ENCODE data around the gene P2RY6.

The P2RY6 gene

GRCh38 chr11:73275381-73275750, 3.2 kb downstream of the P2RY6 start:
- DNase-seq (ENCODE audit: extremely low read depth in 1 of 2, low read depth in 1 of 2) = no peak

DNA sequence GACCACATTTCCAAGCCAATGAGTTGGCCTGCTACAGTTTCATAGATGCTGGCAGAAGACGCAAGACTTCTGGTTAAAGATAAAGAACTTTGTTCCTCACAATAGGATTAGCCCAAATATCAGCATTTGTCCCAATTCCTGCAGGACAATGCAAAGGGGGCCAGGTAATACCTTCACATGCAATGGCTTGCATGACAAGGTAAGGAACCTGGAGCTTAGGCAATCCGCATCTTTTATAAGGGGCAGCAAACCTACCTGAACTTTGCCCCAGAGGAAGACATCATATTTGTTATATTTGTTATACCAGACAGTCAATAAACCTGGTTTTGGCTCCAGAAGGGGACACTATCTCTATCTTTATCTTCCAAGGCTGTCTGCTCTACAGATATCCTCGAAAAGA, 5.3 kb downstream of the P2RY6 start:
- DNase-seq (ENCODE audit: extremely low read depth in 1 of 2, low read depth in 1 of 2) = no peak

DNA sequence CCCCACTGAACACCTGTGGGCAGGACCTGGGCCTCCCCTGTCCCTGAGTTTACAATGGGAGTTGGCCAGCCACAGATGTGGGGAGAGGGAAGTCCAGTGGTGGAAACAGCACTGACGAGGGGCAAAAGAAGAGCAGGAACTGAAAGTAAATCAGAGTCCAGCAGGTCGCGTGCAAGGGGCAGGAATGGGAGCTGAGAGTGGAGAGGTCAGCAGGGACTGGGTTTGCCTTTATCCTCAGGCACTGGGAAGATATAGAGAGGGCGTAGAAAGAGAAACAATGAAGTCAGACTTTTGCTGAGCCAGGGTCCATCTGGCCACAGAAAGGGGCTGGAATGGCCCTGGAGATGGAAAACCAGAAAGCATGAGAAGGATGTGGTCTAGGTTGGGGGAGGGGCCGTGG, 8.5 kb downstream of the P2RY6 start:
- no peak for DNase-seq (ENCODE audit: extremely low read depth in 1 of 2, low read depth in 1 of 2)

GRCh38 chr11:73281201-73281741, 9.1 kb downstream of the P2RY6 start:
- DNase-seq (ENCODE audit: extremely low read depth in 1 of 2, low read depth in 1 of 2) = no peak

- DNase-seq (ENCODE audit: extremely low read depth in 1 of 2, low read depth in 1 of 2) = no peak
These were observed 9.9 kb downstream of the P2RY6 start for GRCh38 chr11:73281796-73282660.

DNA sequence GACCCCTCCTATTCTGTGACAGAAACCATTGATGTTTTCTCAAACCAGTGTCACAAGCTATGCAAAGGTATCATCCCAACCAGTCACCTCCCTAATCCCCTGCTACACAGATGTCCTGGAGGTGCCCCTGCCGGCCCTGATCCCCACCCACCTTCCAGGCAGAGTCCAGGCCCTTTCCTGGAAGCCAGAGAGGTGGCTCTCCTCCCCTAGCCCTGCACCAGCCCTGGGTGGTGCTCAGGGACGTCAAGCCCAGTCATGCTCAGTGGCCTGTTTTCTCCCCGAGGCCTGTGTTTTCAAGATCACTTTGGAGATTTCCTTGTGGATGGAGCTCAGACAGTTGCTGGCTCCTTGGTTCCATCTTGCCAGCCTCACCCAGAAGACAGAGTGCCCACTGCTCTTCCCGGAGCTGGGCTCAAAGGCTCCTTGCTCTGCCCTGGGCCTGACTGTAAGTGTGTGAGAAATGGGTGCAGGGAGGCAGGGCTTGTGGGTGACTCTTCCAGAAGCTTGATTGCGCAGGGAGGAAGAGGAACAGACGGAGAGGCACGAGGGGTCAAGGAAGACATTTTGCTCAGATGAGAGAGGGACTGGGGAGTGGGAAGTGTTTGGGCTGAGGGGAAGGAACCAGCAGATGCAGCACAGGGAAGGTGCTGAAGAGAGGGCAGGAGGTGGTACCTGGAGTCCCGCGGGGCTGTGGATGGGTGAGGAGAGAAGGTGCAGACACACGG, 11.3 kb downstream of the P2RY6 start:
- no peak for DNase-seq (ENCODE audit: extremely low read depth in 1 of 2, low read depth in 1 of 2)

DNA sequence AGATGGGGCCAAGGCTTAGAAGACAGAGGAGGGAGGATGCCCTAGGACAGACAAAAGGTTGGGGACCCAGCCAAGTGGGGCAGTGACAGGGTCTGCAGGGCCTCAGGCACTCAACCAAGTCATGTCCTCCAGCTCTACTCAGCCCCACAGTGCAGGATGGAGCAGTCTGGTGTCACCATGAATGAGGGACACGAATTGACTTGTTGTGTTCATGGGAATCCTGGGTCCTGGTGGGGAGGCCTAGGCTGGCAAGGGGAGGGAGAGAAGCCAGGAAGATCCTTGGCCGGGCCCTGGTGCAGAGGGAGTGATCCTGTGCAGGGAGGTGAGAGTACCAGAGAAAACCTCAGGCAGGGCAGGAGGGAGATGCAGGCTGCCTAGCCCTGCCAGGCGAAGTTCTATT, 12.0 kb downstream of the P2RY6 start:
- DNase-seq (ENCODE audit: extremely low read depth in 1 of 2, low read depth in 1 of 2) = no peak

DNA sequence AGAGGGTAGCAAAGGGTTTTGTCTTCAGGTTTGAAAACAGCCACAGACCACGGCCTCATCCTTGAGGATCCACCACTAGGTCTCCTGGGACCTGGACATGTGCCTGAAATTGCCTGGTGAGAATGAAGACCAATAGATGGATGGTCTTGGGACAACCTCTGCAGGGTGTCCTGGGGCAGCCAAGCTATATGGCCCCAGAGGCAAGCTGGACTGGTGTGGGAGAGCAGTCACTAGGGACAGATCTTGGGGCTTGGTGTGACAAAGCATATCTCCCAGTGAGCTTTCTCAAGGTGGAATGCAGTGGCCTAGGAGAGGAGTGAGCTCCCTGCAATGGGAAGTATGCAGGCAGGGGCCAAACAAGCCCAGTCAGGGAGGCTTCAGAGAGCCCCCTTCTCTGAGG, 13.6 kb downstream of the P2RY6 start:
- no peak for DNase-seq (ENCODE audit: extremely low read depth in 1 of 2, low read depth in 1 of 2)

GRCh38 chr11:73286240-73286810, 14.2 kb downstream of the P2RY6 start:
- DNase-seq (ENCODE audit: extremely low read depth in 1 of 2, low read depth in 1 of 2) = no peak

DNA sequence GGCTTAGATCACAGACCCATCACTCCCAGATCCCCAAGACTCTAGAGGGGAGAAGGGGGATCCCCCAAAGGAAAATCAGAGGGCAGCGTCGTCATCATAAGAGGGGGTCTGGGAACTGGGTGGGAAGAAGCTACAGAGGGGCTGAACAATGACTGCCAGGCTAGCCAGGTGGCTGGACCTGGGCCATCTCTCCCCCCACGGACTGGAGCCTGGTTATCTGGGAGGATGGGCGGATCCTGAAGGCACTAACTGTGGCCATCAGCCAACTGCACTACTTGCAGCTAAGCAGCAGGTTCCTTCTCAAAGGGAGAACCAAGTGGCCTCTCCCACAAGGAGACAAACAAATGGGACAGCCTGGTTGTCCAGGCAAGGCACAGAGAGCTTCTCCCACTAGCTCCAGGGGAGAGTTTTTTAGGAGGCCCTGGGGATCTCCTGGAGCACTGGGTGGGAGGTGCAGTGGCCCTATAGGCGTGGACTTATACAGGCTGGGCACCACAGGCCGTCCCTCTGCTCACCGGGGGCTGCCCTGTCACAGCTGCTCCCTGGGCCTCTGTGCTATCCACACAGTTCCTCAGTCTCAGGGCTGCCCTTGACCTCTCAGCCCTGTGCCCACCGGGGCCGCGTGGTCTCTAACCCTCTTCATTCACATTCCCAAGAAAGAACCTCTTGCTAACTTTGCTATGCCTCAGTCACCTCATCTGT, 15.4 kb downstream of the P2RY6 start:
- DNase-seq (ENCODE audit: extremely low read depth in 1 of 2, low read depth in 1 of 2) = no peak

DNA sequence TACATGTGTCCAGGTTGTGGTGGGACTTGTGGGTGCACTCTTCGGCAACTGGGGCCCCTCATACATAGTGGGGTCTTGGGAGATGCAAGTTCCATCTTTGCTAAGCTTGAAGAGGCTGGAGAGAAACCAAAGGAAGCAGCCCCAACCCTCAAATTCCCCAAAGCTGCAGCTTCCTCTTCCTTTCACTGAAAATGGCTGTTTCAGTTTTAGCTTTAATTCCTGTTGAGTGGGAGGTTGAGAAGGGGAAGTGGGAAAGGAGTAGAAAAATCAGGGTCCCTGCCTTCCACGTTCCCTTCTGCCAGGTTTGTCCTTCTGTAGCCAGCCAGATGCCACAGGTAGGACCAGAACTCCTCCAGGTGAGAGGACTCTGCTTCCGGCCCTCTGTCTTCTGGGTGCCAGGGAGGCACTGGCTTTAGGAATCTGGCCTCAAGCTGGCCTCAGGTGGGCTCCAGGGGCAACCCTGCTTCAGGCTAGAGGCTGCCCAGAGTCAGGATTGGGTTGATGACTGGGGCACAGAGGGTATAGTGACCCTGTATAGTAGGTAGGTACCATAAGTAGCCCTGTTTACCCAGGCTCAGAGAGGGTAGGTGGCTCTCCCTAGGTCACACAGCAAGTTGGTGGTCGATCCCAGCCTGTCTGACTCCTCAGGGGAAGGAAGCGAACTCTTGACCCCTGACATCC, 16.2 kb downstream of the P2RY6 start:
- DNase-seq (ENCODE audit: extremely low read depth in 1 of 2, low read depth in 1 of 2) = no peak

DNA sequence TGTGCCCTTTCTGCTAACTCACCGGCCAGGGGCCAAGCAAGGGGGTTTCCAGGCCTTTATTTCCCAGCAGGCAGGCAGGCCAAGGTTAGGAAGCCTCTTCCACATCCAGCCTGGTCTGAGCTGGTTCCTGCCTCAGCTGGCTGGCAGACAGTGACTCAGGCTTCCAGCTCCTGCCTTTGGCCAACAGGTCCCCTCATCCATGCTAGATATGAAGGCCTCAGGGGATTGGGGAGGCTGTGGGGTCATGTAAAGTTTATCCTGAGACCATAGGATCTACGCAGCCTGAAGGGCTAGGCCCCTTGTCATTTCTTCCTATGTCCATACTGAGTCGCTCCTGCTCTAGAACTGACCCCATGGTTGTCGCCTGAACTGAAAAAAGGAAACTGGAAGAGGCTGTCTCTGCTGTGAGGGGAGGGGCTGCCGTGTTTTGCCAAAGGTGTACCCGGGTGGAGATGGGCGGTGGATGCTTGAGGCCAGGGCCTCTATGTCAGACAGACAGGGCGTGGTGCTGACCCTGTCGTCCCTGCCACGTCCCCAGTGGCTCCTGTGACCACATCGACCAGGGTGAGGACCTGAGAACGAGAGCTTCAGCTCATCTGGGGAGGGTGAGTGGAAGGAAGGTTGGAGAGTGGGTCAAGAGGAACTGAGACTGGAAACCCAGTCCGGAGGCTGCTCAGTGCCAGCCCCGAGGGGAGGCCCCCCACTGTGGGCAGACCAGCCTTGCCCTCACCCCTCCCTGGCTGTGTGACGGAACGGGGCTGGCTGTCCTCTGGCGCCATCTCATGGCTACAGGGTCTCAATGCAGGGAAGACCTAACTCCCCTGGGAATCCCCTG, 17.0 kb downstream of the P2RY6 start:
- no peak for DNase-seq (ENCODE audit: extremely low read depth in 1 of 2, low read depth in 1 of 2)

- DNase-seq (ENCODE audit: extremely low read depth in 1 of 2, low read depth in 1 of 2) = no peak
These were observed 18.4 kb downstream of the P2RY6 start for GRCh38 chr11:73290536-73290935.

DNA sequence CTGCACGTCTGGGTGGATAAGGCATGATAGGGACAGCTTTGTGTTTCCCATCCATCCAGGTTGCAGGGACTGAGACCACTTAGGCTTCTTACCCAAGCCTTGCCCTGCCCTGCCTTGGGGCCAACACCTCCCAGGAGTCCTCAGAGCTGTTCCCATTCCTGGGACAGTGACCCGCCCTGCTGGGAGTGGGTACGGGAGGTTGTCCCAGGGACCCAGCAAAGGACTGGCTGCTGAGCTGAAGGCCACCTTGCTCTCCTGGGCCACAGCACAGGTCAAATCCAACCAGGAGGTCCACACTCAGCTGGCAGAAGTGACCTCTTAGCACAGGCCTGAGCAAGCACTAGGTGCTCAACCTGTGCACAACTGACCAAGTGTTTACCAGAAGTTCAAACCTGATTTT, 19.1 kb downstream of the P2RY6 start:
- no peak for DNase-seq (ENCODE audit: extremely low read depth in 1 of 2, low read depth in 1 of 2)

DNA sequence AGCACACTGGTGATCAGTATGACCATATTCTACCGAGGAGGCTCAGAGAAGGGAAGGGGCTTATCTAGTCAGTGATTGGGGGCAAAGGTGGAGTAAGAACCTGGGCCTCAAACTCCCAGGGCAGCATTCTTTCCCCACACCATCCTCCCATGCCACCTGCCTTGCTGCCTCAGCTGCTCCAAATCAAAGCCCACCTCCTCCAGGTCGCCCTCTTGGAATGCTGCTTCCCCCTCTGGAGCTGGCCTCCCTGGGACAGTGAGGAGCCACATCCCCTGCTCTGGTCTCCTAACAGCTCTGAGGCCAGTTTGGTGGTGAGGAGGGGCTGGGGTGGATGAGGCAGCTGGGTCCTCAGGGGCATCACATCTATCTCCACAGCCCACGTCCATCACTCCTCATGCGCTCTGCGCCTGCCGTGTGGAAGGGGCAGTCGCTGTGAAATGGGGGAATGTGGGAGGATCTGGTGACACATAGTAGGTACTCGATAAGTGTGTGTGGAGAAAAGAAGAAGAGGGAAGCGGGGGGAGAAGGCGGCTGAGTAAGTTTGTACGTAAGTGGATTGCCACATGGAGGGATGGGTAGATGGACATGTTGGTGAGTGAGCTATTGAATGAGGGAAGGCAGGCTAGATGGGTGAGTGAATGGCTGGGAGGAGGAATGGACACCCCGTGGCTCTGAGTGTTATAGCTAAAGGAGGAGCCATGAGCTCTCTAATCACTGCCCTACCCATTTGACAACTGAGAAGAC, 19.8 kb downstream of the P2RY6 start:
- DNase-seq (ENCODE audit: extremely low read depth in 1 of 2, low read depth in 1 of 2) = no peak

GRCh38 chr11:73292525-73292894, 20.4 kb downstream of the P2RY6 start:
- DNase-seq (ENCODE audit: extremely low read depth in 1 of 2, low read depth in 1 of 2) = no peak

DNA sequence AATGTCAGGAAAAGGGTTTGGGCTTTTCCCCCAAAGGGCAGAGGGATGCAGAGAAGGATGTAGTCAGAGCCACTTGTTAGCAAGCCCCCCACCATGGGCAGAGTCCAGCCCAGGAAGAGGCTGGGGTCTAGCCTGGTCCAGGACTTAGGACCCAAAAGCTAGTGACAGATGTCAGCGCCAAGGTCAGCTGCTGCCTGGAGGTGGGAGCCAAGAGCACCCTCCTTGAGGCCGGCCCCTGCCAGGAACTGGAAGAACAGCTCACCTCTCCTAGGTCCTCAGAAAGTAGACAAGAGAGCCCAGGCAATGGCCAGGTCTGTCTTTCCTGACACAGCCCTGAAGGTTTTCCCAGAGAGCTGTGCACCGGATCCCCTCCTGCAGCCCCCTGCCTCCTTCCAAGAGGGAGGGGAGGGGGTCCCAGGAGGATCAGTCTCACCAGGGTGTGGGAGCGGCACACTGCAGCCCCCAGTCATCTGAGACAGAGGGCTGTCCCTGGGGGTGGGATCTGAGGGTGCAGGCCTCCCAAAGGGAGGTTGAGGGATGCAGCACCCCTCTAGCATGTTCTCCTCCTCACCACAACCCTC, 21.3 kb downstream of the P2RY6 start:
- DNase-seq (ENCODE audit: extremely low read depth in 1 of 2, low read depth in 1 of 2) = no peak

GRCh38 chr11:73294604-73295003, 22.5 kb downstream of the P2RY6 start:
- no peak for DNase-seq (ENCODE audit: extremely low read depth in 1 of 2, low read depth in 1 of 2)
